ENCODE data around the gene CDC23. TPM values are rescaled to one million over a fixed set of nuclear protein-coding genes. Genes with fewer than 3 reads are reported as not detected.

The CDC23 gene
- polyA plus RNA-seq, 3 donors = 7.8 to 15.9 (median 12.8) TPM

- Histone ChIP-seq H3K36me3 (replicated peaks in 1 of 2; ENCODE audit: control insufficient read depth in 1 of 2, insufficient read depth in 2 of 2, low read length in 2 of 2) (no peaks in the 10 kb centered on the region), H3K4me1 (ENCODE audit: control insufficient read depth in 1 of 2, insufficient read depth in 2 of 2, low read length in 2 of 2) (peaks cover 2 to 5% of the 10 kb centered on the region in 2 donors), H4K20me1 (ENCODE audit: insufficient read depth, low read length) (no peaks in the 10 kb centered on the region), H3K79me2 (ENCODE audit: insufficient read depth, low read length) (no peaks in the 10 kb centered on the region), H3K9me3 (replicated peaks in 1 of 2; ENCODE audit: control insufficient read depth in 1 of 2, insufficient read depth in 1 of 2, low read length in 2 of 2) (no peaks in the 10 kb centered on the region), H2AFZ (ENCODE audit: insufficient read depth, low read depth, low read length, poor library complexity, severe bottlenecking) (no peak overlapping the region), H3K4me2 (replicated peaks; ENCODE audit: extremely low read depth, low read length, poor library complexity, severe bottlenecking) (no peak overlapping the region), H3K4me3 (replicated peaks in 1 of 3; ENCODE audit: low read depth in 2 of 3, low read length in 3 of 3) (no peak overlapping the region), H3K27me3 (ENCODE audit: control insufficient read depth in 2 of 2, insufficient read depth in 2 of 2, low read length in 2 of 2) (peaks cover 2 to 7% of the 10 kb centered on the region in 2 donors), H3K27ac (ENCODE audit: low read depth in 1 of 2, low read length in 2 of 2) (no peak overlapping the region), H3K9ac (ENCODE audit: insufficient read depth, low read length, poor library complexity, severe bottlenecking) (no peak overlapping the region)
- no peaks in the 10 kb centered on the region for H3K36me3 Mint-ChIP-seq
- H3K27ac Mint-ChIP-seq = no peak overlapping the region
- peaks cover 7% of the 10 kb centered on the region for H3K4me1 Mint-ChIP-seq
- intact Hi-C loops (cut with micrococcal nuclease) = no loop called here
- peaks cover 10 to 18% (median 14%) of the 10 kb centered on the region in 3 donors for H3K27me3 Mint-ChIP-seq (ENCODE audit: low read depth in 3 of 3)
- WGBS (ENCODE audit: insufficient coverage) = 100% methylated on average over 2 of the region's 4 CpGs
- H3K9me3 Mint-ChIP-seq = no peaks in the 10 kb centered on the region
- TF ChIP-seq, protein P1, sequence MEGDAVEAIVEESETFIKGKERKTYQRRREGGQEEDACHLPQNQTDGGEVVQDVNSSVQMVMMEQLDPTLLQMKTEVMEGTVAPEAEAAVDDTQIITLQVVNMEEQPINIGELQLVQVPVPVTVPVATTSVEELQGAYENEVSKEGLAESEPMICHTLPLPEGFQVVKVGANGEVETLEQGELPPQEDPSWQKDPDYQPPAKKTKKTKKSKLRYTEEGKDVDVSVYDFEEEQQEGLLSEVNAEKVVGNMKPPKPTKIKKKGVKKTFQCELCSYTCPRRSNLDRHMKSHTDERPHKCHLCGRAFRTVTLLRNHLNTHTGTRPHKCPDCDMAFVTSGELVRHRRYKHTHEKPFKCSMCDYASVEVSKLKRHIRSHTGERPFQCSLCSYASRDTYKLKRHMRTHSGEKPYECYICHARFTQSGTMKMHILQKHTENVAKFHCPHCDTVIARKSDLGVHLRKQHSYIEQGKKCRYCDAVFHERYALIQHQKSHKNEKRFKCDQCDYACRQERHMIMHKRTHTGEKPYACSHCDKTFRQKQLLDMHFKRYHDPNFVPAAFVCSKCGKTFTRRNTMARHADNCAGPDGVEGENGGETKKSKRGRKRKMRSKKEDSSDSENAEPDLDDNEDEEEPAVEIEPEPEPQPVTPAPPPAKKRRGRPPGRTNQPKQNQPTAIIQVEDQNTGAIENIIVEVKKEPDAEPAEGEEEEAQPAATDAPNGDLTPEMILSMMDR (IDR thresholded peaks at IDR 0.05) = no peak
- no peak overlapping the region for H3K4me3 Mint-ChIP-seq
- DNase-seq = no peak
Observed at GRCh38 chr5:138246822-138247221, 33.7 kb upstream of the CDC23 start.

- no peak overlapping the region for H3K4me3 Mint-ChIP-seq
- H3K4me1 Mint-ChIP-seq = peaks cover 10% of the 10 kb centered on the region
- Histone ChIP-seq H3K27ac (ENCODE audit: low read depth in 1 of 2, low read length in 2 of 2) (no peak overlapping the region), H3K4me2 (replicated peaks; ENCODE audit: extremely low read depth, low read length, poor library complexity, severe bottlenecking) (no peak overlapping the region), H3K4me3 (replicated peaks in 1 of 3; ENCODE audit: low read depth in 2 of 3, low read length in 3 of 3) (no peak overlapping the region), H3K27me3 (ENCODE audit: control insufficient read depth in 2 of 2, insufficient read depth in 2 of 2, low read length in 2 of 2) (peaks cover 2 to 11% of the 10 kb centered on the region in 2 donors), H2AFZ (ENCODE audit: insufficient read depth, low read depth, low read length, poor library complexity, severe bottlenecking) (no peak overlapping the region), H3K79me2 (ENCODE audit: insufficient read depth, low read length) (no peaks in the 10 kb centered on the region), H3K9me3 (replicated peaks in 1 of 2; ENCODE audit: control insufficient read depth in 1 of 2, insufficient read depth in 1 of 2, low read length in 2 of 2) (no peaks in the 10 kb centered on the region), H3K36me3 (replicated peaks in 1 of 2; ENCODE audit: control insufficient read depth in 1 of 2, insufficient read depth in 2 of 2, low read length in 2 of 2) (no peaks in the 10 kb centered on the region), H3K9ac (ENCODE audit: insufficient read depth, low read length, poor library complexity, severe bottlenecking) (no peak overlapping the region), H3K4me1 (ENCODE audit: control insufficient read depth in 1 of 2, insufficient read depth in 2 of 2, low read length in 2 of 2) (peaks cover 6 to 10% of the 10 kb centered on the region in 2 donors), H4K20me1 (ENCODE audit: insufficient read depth, low read length) (no peaks in the 10 kb centered on the region)
- H3K27ac Mint-ChIP-seq = no peak overlapping the region
- WGBS (ENCODE audit: insufficient coverage) = 100% methylated on average over 3 of the region's 4 CpGs
- intact Hi-C loops (cut with micrococcal nuclease) = no loop called here
- H3K36me3 Mint-ChIP-seq = no peaks in the 10 kb centered on the region
- TF ChIP-seq, protein P1 (IDR thresholded peaks at IDR 0.05) = no peak
- H3K27me3 Mint-ChIP-seq (ENCODE audit: low read depth in 3 of 3) = peaks cover 12 to 20% (median 19%) of the 10 kb centered on the region in 3 donors
- no peak for DNase-seq
- no peaks in the 10 kb centered on the region for H3K9me3 Mint-ChIP-seq
Observed at GRCh38 chr5:138246334-138246733, 33.2 kb upstream of the CDC23 start.
